GM23338 (cell line): ENCODE measurements around the gene TBCD.

Experiments
- CREB1 ChIP-seq: fragments of 250-450 bp; sonication (Bioruptor Pico); IDR thresholded peaks from 2 replicates; pipeline ENCODE4 v1.5.0; 2020; ENCODE audit warnings: low read depth, mild to moderate bottlenecking, moderate library complexity
- CTCF ChIP-seq, 2 experiments: fragments of 200-600 bp in 1 of 2; sonication (generic) in 1 of 2; conservative IDR thresholded peaks; 2 replicates each; pipeline versions ENCODE4 v1.5.1 to v1.6.1; 2016 to 2017; ENCODE audit warnings: antibody characterized with exemption in 2 of 2, low read depth in 2 of 2, mild to moderate bottlenecking in 2 of 2, moderate library complexity in 1 of 2
- EZH2 ChIP-seq: fragments of 200-600 bp; sonication (generic); IDR thresholded peaks from one replicate; pipeline ENCODE4 v1.8.0; 2017; ENCODE audit warnings: antibody characterized with exemption, mild to moderate bottlenecking, low read depth; ENCODE audit not compliant: unreplicated experiment
- EZH2phosphoT487 ChIP-seq: fragments of 200-600 bp; sonication (generic); IDR thresholded peaks from one replicate; pipeline ENCODE4 v1.8.1; 2018; ENCODE audit warnings: antibody characterized with exemption; ENCODE audit not compliant: unreplicated experiment
- JUNB ChIP-seq: IDR thresholded peaks from one replicate; pipeline ENCODE4 v1.6.1; 2016; ENCODE audit warnings: antibody characterized with exemption; ENCODE audit not compliant: unreplicated experiment
- POLR2AphosphoS5 ChIP-seq: IDR thresholded peaks from 2 replicates; pipeline ENCODE4 v1.6.1; 2016; ENCODE audit warnings: antibody characterized with exemption, low read depth
- STAT1 ChIP-seq: IDR thresholded peaks from one replicate; pipeline ENCODE4 v1.6.1; 2016; ENCODE audit warnings: antibody characterized with exemption; ENCODE audit not compliant: unreplicated experiment
- ZNF114 ChIP-seq: fragments of 250-450 bp; sonication (Bioruptor Pico); IDR thresholded peaks from 2 replicates; pipeline ENCODE4 v1.5.0; 2020; ENCODE audit warnings: mild to moderate bottlenecking, moderate library complexity
- ZNF331 ChIP-seq: fragments of 250-450 bp; sonication (Bioruptor Pico); IDR thresholded peaks from 2 replicates; pipeline ENCODE4 v1.5.0; 2020; ENCODE audit warnings: low read depth, mild to moderate bottlenecking, moderate library complexity
- TF ChIP-seq, protein P1 (sequence below): IDR thresholded peaks from one replicate; pipeline ENCODE4 v1.6.1; 2018; ENCODE audit warnings: antibody characterized with exemption; ENCODE audit not compliant: unreplicated experiment
- TF ChIP-seq, protein P2 (sequence below): fragments of 250-450 bp; sonication (Bioruptor Pico); IDR thresholded peaks from 2 replicates; pipeline ENCODE4 v1.5.0; 2020; ENCODE audit warnings: mild to moderate bottlenecking, moderate library complexity

DNA sequence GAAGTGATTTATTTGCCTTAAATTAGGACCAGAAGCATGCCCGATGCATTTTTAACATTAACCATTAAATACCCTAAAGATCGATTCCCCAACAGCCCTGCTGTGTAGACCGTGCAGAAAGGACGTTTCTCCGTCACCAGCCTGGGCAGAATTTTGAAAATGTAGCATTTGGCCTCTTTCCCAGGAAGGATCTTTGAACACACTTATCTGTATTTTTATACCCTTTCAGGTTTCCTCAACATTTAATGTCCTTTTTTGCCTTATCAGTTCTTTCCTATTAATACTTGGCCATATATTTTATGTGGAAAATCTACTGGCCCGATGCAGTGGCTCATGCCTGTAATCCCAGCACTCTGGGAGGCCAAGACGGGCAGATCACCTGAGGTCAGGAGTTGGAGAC, 142.5 kb downstream of the TBCD start:
- TF ChIP-seq, protein P1, sequence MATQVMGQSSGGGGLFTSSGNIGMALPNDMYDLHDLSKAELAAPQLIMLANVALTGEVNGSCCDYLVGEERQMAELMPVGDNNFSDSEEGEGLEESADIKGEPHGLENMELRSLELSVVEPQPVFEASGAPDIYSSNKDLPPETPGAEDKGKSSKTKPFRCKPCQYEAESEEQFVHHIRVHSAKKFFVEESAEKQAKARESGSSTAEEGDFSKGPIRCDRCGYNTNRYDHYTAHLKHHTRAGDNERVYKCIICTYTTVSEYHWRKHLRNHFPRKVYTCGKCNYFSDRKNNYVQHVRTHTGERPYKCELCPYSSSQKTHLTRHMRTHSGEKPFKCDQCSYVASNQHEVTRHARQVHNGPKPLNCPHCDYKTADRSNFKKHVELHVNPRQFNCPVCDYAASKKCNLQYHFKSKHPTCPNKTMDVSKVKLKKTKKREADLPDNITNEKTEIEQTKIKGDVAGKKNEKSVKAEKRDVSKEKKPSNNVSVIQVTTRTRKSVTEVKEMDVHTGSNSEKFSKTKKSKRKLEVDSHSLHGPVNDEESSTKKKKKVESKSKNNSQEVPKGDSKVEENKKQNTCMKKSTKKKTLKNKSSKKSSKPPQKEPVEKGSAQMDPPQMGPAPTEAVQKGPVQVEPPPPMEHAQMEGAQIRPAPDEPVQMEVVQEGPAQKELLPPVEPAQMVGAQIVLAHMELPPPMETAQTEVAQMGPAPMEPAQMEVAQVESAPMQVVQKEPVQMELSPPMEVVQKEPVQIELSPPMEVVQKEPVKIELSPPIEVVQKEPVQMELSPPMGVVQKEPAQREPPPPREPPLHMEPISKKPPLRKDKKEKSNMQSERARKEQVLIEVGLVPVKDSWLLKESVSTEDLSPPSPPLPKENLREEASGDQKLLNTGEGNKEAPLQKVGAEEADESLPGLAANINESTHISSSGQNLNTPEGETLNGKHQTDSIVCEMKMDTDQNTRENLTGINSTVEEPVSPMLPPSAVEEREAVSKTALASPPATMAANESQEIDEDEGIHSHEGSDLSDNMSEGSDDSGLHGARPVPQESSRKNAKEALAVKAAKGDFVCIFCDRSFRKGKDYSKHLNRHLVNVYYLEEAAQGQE, result no peak
- no peak for TF ChIP-seq POLR2AphosphoS5
- no peak for TF ChIP-seq CTCF (conservative IDR thresholded peaks at IDR 0.05; ENCODE audit: low read depth in 2 of 2)
- no peak for TF ChIP-seq EZH2phosphoT487
- no peak for TF ChIP-seq EZH2
- no peak for TF ChIP-seq ZNF331 (CRISPR knock-in tag)
- no peak for TF ChIP-seq STAT1
- no peak for TF ChIP-seq ZNF114 (CRISPR knock-in tag)
- TF ChIP-seq CREB1, result no peak
- no peak for TF ChIP-seq JUNB
- TF ChIP-seq, protein P2, sequence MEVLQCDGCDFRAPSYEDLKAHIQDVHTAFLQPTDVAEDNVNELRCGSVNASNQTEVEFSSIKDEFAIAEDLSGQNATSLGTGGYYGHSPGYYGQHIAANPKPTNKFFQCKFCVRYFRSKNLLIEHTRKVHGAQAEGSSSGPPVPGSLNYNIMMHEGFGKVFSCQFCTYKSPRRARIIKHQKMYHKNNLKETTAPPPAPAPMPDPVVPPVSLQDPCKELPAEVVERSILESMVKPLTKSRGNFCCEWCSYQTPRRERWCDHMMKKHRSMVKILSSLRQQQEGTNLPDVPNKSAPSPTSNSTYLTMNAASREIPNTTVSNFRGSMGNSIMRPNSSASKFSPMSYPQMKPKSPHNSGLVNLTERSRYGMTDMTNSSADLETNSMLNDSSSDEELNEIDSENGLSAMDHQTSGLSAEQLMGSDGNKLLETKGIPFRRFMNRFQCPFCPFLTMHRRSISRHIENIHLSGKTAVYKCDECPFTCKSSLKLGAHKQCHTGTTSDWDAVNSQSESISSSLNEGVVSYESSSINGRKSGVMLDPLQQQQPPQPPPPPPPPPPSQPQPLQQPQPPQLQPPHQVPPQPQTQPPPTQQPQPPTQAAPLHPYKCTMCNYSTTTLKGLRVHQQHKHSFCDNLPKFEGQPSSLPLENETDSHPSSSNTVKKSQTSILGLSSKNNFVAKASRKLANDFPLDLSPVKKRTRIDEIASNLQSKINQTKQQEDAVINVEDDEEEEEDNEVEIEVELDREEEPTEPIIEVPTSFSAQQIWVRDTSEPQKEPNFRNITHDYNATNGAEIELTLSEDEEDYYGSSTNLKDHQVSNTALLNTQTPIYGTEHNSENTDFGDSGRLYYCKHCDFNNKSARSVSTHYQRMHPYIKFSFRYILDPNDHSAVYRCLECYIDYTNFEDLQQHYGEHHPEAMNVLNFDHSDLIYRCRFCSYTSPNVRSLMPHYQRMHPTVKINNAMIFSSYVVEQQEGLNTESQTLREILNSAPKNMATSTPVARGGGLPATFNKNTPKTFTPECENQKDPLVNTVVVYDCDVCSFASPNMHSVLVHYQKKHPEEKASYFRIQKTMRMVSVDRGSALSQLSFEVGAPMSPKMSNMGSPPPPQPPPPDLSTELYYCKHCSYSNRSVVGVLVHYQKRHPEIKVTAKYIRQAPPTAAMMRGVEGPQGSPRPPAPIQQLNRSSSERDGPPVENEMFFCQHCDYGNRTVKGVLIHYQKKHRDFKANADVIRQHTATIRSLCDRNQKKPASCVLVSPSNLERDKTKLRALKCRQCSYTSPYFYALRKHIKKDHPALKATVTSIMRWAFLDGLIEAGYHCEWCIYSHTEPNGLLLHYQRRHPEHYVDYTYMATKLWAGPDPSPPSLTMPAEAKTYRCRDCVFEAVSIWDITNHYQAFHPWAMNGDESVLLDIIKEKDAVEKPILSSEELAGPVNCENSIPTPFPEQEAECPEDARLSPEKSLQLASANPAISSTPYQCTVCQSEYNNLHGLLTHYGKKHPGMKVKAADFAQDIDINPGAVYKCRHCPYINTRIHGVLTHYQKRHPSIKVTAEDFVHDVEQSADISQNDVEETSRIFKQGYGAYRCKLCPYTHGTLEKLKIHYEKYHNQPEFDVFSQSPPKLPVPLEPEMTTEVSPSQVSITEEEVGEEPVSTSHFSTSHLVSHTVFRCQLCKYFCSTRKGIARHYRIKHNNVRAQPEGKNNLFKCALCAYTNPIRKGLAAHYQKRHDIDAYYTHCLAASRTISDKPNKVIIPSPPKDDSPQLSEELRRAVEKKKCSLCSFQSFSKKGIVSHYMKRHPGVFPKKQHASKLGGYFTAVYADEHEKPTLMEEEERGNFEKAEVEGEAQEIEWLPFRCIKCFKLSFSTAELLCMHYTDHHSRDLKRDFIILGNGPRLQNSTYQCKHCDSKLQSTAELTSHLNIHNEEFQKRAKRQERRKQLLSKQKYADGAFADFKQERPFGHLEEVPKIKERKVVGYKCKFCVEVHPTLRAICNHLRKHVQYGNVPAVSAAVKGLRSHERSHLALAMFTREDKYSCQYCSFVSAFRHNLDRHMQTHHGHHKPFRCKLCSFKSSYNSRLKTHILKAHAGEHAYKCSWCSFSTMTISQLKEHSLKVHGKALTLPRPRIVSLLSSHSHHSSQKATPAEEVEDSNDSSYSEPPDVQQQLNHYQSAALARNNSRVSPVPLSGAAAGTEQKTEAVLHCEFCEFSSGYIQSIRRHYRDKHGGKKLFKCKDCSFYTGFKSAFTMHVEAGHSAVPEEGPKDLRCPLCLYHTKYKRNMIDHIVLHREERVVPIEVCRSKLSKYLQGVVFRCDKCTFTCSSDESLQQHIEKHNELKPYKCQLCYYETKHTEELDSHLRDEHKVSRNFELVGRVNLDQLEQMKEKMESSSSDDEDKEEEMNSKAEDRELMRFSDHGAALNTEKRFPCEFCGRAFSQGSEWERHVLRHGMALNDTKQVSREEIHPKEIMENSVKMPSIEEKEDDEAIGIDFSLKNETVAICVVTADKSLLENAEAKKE (CRISPR knock-in tag), result no peak
